Neural cell (in vitro differentiated cells): ENCODE results near the gene GNAQ.

Experiments
- EP300 ChIP-seq: fragments of 450-650 bp; conservative IDR thresholded peaks from 2 replicates; pipeline ENCODE4 v1.6.1; 2014; ENCODE audit warnings: antibody characterized with exemption, mild to moderate bottlenecking, moderate library complexity; ENCODE audit not compliant: poor library complexity, severe bottlenecking
- EZH2 ChIP-seq: fragments of 200-600, 300-800 bp; shearing (Covaris generic), sonication (generic); IDR thresholded peaks from 2 replicates; pipeline ENCODE4 v1.6.1; 2014; ENCODE audit warnings: antibody characterized with exemption, low read length, borderline replicate concordance, mild to moderate bottlenecking; ENCODE audit not compliant: insufficient read depth, poor library complexity, severe bottlenecking
- MXI1 ChIP-seq: fragments of 450-650 bp; conservative IDR thresholded peaks from 2 replicates; pipeline ENCODE4 v1.6.1; 2014; ENCODE audit warnings: antibody characterized with exemption, mild to moderate bottlenecking; ENCODE audit not compliant: poor library complexity, severe bottlenecking
- POLR2AphosphoS5 ChIP-seq: IDR thresholded peaks from 2 replicates; pipeline ENCODE4 v1.6.1; 2012
- RAD21 ChIP-seq: fragments of 450-650 bp; conservative IDR thresholded peaks from 2 replicates; pipeline ENCODE4 v1.6.1; 2014; ENCODE audit warnings: antibody characterized with exemption, mild to moderate bottlenecking, moderate library complexity
- SMC3 ChIP-seq: fragments of 450-650 bp; conservative IDR thresholded peaks from 2 replicates; pipeline ENCODE4 v1.6.1; 2014; ENCODE audit warnings: antibody characterized with exemption, mild to moderate bottlenecking, moderate library complexity; ENCODE audit not compliant: poor library complexity
- TAF1 ChIP-seq: IDR thresholded peaks from 2 replicates; pipeline ENCODE4 v1.6.1; 2012; ENCODE audit warnings: low read depth
- TF ChIP-seq, protein P1 (sequence below): fragments of 450-650 bp; IDR thresholded peaks from 2 replicates; pipeline ENCODE4 v1.5.1; 2014; ENCODE audit warnings: antibody characterized with exemption, mild to moderate bottlenecking, moderate library complexity; ENCODE audit not compliant: poor library complexity, severe bottlenecking
- TF ChIP-seq, protein P2 (sequence below): IDR thresholded peaks from 2 replicates; pipeline ENCODE4 v1.6.1; 2012; ENCODE audit warnings: borderline replicate concordance

DNA sequence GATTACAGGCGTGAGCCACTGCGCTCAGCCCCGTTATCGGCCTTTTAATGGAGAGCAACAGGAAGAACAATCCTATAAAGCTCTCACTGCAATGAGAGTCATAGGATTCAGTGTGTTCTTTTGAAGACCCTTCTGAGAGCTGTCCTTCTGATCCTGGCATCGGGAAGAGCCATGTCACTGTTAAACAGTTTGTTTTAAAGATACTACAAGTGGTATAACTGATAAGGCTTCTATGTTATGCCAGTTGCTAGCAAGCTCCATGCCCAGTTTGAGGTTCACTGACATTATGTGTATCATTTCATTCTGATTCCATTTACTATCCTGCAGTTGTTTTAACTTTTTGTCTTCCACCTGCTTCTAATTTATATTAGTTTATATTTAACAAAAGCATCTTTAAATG lies 55.8 kb downstream of the GNAQ start:
- TF ChIP-seq, protein P1, sequence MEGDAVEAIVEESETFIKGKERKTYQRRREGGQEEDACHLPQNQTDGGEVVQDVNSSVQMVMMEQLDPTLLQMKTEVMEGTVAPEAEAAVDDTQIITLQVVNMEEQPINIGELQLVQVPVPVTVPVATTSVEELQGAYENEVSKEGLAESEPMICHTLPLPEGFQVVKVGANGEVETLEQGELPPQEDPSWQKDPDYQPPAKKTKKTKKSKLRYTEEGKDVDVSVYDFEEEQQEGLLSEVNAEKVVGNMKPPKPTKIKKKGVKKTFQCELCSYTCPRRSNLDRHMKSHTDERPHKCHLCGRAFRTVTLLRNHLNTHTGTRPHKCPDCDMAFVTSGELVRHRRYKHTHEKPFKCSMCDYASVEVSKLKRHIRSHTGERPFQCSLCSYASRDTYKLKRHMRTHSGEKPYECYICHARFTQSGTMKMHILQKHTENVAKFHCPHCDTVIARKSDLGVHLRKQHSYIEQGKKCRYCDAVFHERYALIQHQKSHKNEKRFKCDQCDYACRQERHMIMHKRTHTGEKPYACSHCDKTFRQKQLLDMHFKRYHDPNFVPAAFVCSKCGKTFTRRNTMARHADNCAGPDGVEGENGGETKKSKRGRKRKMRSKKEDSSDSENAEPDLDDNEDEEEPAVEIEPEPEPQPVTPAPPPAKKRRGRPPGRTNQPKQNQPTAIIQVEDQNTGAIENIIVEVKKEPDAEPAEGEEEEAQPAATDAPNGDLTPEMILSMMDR, result no peak
- TF ChIP-seq EZH2 (no peak), TAF1 (no peak), EP300 (no peak), POLR2AphosphoS5 (no peak), RAD21 (no peak), SMC3 (no peak), MXI1 (no peak)
- TF ChIP-seq, protein P2, sequence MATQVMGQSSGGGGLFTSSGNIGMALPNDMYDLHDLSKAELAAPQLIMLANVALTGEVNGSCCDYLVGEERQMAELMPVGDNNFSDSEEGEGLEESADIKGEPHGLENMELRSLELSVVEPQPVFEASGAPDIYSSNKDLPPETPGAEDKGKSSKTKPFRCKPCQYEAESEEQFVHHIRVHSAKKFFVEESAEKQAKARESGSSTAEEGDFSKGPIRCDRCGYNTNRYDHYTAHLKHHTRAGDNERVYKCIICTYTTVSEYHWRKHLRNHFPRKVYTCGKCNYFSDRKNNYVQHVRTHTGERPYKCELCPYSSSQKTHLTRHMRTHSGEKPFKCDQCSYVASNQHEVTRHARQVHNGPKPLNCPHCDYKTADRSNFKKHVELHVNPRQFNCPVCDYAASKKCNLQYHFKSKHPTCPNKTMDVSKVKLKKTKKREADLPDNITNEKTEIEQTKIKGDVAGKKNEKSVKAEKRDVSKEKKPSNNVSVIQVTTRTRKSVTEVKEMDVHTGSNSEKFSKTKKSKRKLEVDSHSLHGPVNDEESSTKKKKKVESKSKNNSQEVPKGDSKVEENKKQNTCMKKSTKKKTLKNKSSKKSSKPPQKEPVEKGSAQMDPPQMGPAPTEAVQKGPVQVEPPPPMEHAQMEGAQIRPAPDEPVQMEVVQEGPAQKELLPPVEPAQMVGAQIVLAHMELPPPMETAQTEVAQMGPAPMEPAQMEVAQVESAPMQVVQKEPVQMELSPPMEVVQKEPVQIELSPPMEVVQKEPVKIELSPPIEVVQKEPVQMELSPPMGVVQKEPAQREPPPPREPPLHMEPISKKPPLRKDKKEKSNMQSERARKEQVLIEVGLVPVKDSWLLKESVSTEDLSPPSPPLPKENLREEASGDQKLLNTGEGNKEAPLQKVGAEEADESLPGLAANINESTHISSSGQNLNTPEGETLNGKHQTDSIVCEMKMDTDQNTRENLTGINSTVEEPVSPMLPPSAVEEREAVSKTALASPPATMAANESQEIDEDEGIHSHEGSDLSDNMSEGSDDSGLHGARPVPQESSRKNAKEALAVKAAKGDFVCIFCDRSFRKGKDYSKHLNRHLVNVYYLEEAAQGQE, result no peak
